Measurements from ENCODE around the gene SCYL2.
A peak's percentile ranks its signal among the peaks of the same experiment; 100 is the strongest.
"Not testable (repeated sequence)": the region's sequence is repeated elsewhere in the genome, so short reads cannot be mapped to it uniquely, and the experiment has no call there.

Gene SCYL2

DNA sequence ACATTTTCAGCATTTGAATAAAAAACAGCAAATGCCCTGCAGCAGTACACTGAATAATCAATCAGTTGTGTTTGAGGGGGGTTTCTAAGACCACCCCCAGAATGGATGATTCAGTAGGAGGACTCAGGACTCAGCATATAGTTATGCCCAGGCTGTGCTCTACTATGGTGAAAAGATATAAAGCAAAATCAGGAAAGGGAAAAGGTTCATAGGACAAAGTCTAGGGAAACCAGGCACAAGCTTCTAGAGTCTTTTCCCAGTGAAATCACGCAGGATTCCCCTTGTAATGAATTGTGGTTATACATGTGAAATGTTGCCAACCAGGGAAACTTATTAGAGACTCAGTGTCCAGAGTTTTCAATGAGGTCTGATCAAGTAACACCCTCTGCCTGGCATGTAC is 64.9 kb downstream of the SCYL2 start:
- no peak for DNase-seq

GRCh38 chr12:100332852-100333251 is 65.9 kb downstream of the SCYL2 start:
- no peak for DNase-seq

- DNase-seq = no peak
Observed at GRCh38 chr12:100337299-100337698, 70.3 kb downstream of the SCYL2 start.

GRCh38 chr12:100337727-100338126 is 70.8 kb downstream of the SCYL2 start:
- DNase-seq = no peak

- DNase-seq = no peak
Observed at GRCh38 chr12:100339071-100339470, 72.1 kb downstream of the SCYL2 start.

- not testable (repeated sequence) for DNase-seq
Observed at GRCh38 chr12:100342897-100343296, 75.9 kb downstream of the SCYL2 start.

DNA sequence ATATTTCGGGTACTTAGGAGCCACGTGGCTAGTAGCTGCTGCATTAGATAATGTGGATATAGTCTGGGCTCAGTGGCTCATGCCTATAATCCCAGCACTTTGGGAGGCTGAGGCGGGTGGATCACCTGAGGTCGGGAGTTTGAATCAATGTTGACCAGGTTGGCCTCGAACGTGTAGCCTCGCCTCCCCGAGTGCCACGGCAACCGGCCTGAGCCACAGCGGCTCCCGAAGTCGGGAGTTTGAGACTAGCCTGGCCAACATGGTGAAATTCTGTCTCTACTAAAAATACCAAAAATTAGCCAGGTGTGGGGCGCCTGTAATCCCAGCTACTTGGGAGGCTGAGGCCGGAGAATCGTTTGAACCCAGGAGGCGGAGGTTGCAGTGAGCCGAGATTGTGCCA is 77.4 kb downstream of the SCYL2 start:
- not testable (repeated sequence) for DNase-seq

DNA sequence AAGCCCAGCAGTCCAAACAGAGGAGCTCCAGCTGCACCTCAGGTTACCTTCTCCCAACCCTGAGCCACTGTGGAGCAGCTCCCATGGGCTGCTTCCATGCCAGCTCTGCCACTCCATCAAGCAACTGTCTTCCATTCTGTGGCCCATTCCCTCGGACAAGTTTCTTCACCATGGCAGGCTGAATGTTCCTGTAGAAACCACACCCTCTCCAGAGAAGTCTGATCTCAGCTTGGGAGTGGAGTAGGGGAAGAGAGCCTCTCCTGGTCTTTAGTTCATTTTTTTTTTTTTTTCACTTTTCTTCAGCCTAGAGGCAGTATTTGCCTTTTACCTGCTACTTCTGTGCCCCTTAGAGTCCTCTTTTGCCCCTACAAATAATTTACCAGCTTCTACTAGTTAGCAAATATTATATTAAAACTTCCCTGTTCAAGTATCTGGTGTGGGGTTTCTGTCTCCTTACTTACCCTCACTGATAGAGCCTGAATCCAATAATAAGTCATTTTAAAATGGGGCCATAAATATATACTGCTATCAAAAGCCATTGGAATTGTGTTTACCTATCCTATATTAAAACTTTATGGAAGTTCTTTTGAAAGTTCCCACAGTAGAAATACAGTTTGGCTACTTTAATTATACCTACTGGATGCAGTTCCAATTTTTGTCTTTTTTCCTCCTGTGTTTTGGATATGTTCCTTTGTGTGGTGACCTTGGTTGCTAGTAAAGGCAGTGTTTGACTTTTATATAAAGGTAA is 78.2 kb downstream of the SCYL2 start:
- DNase-seq = no peak

- DNase-seq = no peak
Observed at GRCh38 chr12:100346660-100347059, 79.7 kb downstream of the SCYL2 start.

- DNase-seq = peak; percentile 29
Observed at GRCh38 chr12:100348657-100349454, 81.9 kb downstream of the SCYL2 start.

GRCh38 chr12:100356644-100357223 is 89.8 kb downstream of the SCYL2 start, which contains the start of gene SLC17A8:
Gene SLC17A8, plus strand, starts transcription at chr12:100357074. Its CDS starts 318 bp downstream, at chr12:100357392.
- no peak for DNase-seq

DNA sequence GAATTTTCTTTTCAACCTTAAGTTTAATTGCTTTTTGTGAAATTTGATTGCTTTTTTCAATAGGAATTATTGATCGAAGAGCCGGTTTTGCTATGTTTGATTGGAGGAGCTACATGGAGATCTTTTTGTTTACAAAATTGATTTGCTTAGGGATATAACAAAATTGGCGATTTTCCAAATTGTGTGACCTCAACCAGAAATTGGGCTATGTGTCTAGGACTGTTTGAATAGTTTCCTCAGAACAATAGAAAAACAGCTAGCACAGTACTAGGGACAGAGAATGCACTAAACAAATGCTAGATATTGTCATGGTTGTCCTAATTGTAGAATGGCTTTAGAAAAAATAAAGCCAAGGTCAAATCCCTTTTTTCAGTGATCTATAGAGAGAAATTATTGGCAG is 92.3 kb downstream of the SCYL2 start:
- no peak for DNase-seq

- no peak for DNase-seq
Observed at GRCh38 chr12:100359822-100360221, 92.8 kb downstream of the SCYL2 start.

- no peak for DNase-seq
Observed at GRCh38 chr12:100360450-100360849, 93.5 kb downstream of the SCYL2 start.

DNA sequence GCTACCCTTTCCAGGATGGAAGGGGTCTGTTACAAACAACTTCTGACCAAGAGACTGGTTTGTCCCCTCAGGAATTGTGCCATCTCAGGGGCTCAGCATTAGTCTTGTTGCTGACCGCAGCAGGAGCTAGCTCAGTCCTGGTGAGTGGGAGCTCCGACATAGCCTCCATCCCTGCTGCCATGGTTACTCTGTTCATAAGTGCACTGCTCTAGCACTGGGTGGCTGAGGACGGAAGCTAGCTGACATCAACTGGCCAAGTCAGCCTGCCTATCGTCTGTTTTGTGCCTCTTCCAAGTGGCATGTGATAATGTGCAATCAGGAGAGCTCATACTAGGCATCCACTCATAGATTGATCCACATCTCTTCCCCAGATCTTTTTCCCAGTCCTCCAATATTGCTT is 97.3 kb downstream of the SCYL2 start:
- no peak for DNase-seq

DNA sequence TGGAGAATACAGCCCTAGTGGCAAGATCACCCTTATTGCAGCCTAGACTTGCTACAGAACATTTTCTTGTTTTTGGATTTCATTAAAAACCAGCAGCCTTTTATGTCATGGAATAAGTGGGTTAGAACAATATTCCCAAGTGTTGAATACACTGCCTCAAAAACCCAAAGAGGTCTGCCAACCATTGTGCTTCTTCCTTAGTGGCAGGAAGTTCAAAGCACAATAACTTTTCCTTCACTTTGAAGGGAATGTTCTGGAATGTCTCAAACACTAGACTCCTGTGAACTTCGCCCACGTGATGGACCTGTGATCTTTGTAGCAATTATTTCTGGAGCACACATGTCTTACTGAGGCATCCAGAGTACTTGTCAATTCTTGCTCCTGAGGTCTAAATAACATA is 98.4 kb downstream of the SCYL2 start:
- DNase-seq = no peak

GRCh38 chr12:100368066-100368465 is 101.1 kb downstream of the SCYL2 start:
- DNase-seq = no peak

- DNase-seq = no peak
Observed at GRCh38 chr12:100371146-100371545, 104.2 kb downstream of the SCYL2 start.

DNA sequence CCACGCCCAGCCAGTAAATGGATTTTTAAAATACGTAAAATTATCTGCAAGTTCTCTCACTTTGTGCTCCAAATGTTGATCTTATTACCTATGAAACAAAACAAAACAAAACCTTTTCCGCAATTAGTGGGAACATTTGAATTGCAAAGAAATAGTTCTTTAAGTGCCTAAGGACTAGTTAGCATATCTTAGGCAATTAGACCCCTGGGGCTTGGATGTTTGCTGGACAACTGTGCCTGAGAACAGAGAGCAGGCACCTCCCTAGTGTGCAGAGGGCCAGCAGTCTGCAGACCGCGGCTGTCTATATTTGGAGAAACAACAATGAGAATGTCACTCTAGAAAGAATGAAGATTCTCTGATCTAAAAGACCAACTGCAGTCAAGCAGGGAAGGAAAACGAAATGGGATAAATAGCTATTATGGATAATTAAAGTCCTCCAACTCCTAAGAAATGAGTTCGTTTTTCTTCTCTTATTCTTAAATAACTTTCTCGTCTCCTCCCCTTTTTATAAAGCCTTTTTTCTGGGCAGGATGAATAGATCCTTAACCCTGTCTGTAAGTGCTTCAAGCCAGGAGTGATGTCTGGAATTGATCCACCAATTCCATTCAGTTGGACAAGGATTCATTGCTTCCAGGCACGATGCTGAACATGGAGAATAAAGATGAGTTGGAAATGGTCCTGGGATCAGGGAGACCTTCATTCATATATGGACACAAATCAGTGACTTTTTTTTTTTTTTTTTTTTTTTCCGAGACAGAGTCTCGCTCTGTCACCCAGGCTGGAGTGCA is 106.1 kb downstream of the SCYL2 start:
- no peak for DNase-seq

DNA sequence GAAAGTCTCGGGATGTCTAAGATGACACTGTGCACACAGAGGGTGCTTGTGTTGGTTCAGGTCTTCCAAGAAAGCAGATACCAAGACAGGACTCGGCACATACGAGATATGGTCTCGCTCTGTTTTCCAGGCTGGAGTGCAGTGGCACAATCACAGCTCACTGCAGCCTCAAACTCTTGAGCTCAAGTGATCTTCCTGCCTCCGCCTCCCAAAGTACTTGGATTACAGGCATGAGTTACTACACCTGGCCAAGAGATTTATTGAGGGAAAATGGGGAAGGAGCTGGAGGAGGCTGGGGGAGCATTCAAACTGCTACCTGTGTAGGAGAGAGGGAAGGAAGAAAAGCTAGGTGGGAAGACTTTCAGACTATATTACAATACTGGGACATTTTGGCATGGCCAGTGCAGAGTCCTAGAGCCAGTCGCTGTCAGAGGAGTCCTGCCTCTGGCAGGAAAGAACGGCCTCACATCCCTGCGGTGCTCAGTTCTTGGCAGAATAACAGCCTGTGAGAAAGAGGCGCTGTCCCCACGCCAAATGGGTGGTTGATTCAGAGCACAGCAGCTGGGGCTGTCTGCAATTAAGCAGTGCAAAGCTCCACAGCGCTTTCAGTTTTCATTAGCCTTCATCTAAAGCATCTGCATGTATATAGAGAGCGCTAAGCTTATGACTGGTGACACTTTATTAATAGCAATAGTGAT is 108.2 kb downstream of the SCYL2 start:
- peak; percentile 43 for DNase-seq

GRCh38 chr12:100376161-100376560 is 109.2 kb downstream of the SCYL2 start:
- no peak for DNase-seq

- no peak for DNase-seq
Observed at GRCh38 chr12:100381379-100381778, 114.4 kb downstream of the SCYL2 start.
